ENCODE measurements around the gene ZNF524.
A peak's percentile ranks its signal among the peaks of the same experiment; 100 is the strongest.

The ZNF524 gene

GRCh38 chr19:55624109-55625003, 24.3 kb downstream of the ZNF524 start, which contains the start of gene ZNF784:
Gene ZNF784 (minus strand): TSS chr19:55624566. CDS start chr19:55624561, 5 bp downstream.
- TF ChIP-seq TAF1 (IDR thresholded peaks at IDR 0.05; ENCODE audit: borderline replicate concordance, low read depth, low read length) (peak; percentile 94), POLR2A (IDR thresholded peaks at IDR 0.05; ENCODE audit: low read depth, low read length) (peak; percentile 86), POLR2AphosphoS5 (IDR thresholded peaks at IDR 0.05; ENCODE audit: low read depth, low read length) (peak; percentile 53; the same call in 1 of the 2 replicates)
- FAIRE-seq, result peak; percentile 98
- DNase-seq (ENCODE audit: insufficient read length), result peak; percentile 87

- no peak for FAIRE-seq
- TF ChIP-seq POLR2AphosphoS5 (IDR thresholded peaks at IDR 0.05; ENCODE audit: low read depth, low read length), result no peak
- no peak for TF ChIP-seq TAF1 (IDR thresholded peaks at IDR 0.05; ENCODE audit: borderline replicate concordance, low read depth, low read length)
- TF ChIP-seq POLR2A (IDR thresholded peaks at IDR 0.05; ENCODE audit: low read depth, low read length), result no peak
Observed at GRCh38 chr19:55625004-55625326, 24.9 kb downstream of the ZNF524 start.

GRCh38 chr19:55626350-55626749, 26.3 kb downstream of the ZNF524 start:
- DNase-seq (ENCODE audit: insufficient read length) (no peak), FAIRE-seq (no peak)
- TF ChIP-seq POLR2AphosphoS5 (IDR thresholded peaks at IDR 0.05; ENCODE audit: low read depth, low read length) (no peak), POLR2A (IDR thresholded peaks at IDR 0.05; ENCODE audit: low read depth, low read length) (no peak), TAF1 (IDR thresholded peaks at IDR 0.05; ENCODE audit: borderline replicate concordance, low read depth, low read length) (no peak)

More at GRCh38 chr19:55625004-55625326, 24.9 kb downstream of the ZNF524 start:
- no peak for DNase-seq (ENCODE audit: insufficient read length)

- DNase-seq (ENCODE audit: insufficient read length), result no peak
- peak; percentile 27 for FAIRE-seq
- TF ChIP-seq POLR2AphosphoS5 (IDR thresholded peaks at IDR 0.05; ENCODE audit: low read depth, low read length), result no peak
- no peak for TF ChIP-seq POLR2A (IDR thresholded peaks at IDR 0.05; ENCODE audit: low read depth, low read length)
- TF ChIP-seq TAF1 (IDR thresholded peaks at IDR 0.05; ENCODE audit: borderline replicate concordance, low read depth, low read length), result no peak
Observed at GRCh38 chr19:55632463-55632834, 32.4 kb downstream of the ZNF524 start.

DNA sequence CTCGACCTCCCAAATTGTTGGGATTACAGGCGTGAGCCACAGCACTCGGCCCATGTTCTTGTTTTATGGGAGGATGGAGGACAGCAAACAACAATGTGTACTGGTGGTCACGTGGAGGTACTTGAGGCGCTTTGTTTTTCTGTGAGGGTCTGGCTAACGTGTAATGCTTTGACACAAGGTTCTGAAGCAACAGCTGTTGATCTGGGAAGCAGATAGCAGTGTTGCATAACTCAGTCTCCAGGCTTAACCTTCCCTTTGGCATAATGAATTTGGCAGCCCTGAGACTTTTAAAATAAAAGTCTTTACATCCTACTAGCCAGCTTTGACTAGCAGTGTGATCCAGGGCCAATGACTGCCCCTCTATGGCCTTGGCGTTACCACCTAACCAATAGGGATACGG, 33.8 kb downstream of the ZNF524 start:
- TF ChIP-seq POLR2AphosphoS5 (IDR thresholded peaks at IDR 0.05; ENCODE audit: low read depth, low read length) (no peak), TAF1 (IDR thresholded peaks at IDR 0.05; ENCODE audit: borderline replicate concordance, low read depth, low read length) (no peak), POLR2A (IDR thresholded peaks at IDR 0.05; ENCODE audit: low read depth, low read length) (no peak)
- FAIRE-seq (no peak), DNase-seq (ENCODE audit: insufficient read length) (no peak)

DNA sequence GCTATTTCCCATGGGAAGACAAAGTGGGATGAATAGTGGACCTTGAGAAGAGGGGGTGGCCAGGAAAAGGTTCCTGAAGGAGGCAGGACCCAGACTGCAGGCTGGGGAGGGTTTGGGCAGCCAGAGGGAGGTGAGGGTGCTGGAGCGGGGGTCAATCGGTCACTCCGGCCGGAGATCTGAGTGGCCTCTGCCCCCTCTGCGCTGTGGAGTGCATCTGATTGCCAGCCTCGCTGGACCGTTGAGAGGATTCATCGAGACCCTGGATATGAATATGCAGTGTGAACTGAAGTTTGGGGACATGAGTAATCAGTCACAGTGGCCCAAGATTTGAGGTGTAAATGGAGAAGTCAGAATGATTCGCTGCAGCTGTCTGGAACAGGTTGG, 35.2 kb downstream of the ZNF524 start:
- no peak for FAIRE-seq
- DNase-seq (ENCODE audit: insufficient read length), result no peak
- no peak for TF ChIP-seq TAF1 (IDR thresholded peaks at IDR 0.05; ENCODE audit: borderline replicate concordance, low read depth, low read length)
- no peak for TF ChIP-seq POLR2A (IDR thresholded peaks at IDR 0.05; ENCODE audit: low read depth, low read length)
- TF ChIP-seq POLR2AphosphoS5 (IDR thresholded peaks at IDR 0.05; ENCODE audit: low read depth, low read length), result no peak; the same call in 1 of the 2 replicates

DNA sequence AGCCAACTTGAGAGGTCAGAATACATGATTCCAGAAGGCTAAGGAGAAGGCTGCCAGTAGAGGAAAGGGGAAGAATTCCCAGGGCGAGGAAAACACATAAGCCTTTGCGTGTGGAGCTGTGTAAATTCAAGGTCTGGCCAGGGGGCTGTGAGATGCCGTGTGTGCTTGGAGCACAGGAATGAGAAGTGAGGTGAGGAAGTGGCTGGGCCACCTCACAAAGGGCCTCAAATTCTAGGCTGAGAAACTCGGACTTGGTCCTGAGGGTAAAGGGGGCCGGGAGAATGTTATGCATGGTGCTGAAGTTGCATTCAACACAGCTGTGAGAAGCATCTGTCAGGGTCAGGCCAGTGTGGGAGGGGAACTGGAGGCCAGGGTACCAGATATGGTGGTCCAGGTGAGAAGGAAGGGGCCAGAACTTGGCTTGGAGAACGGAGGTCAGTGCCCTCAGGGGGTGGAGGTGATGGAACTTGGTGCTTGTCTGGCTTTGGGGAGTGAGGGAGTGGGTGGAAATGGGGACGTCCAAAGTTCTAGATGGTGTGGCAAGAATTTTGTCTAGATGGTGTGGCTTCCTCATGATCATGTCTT, 35.9 kb downstream of the ZNF524 start:
- TF ChIP-seq POLR2AphosphoS5 (IDR thresholded peaks at IDR 0.05; ENCODE audit: low read depth, low read length), result no peak; the same call in 1 of the 2 replicates
- TF ChIP-seq TAF1 (IDR thresholded peaks at IDR 0.05; ENCODE audit: borderline replicate concordance, low read depth, low read length), result no peak
- no peak for TF ChIP-seq POLR2A (IDR thresholded peaks at IDR 0.05; ENCODE audit: low read depth, low read length)
- no peak for FAIRE-seq
- DNase-seq (ENCODE audit: insufficient read length), result no peak

DNA sequence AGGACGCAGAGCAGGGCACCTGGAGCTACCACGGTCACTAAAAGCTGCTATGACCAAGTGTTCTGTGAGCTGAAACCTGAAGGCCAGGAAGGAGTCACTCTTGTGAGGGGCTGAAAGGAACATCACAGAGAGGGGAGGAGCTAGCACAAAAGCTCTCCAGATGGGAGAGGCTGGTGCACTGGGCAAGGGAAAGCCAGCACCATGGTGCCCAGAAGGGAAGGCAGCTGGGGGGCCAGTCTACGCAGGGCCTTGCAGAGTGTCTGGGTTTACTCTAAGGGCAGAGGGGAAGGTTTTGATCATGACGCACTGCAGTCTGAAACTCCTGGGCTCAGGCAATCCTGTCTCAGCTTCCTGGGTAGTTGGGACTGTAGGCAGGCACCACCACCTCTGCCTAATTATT, 36.6 kb downstream of the ZNF524 start:
- DNase-seq (ENCODE audit: insufficient read length), result no peak
- TF ChIP-seq POLR2AphosphoS5 (IDR thresholded peaks at IDR 0.05; ENCODE audit: low read depth, low read length), result no peak
- no peak for TF ChIP-seq TAF1 (IDR thresholded peaks at IDR 0.05; ENCODE audit: borderline replicate concordance, low read depth, low read length)
- no peak for TF ChIP-seq POLR2A (IDR thresholded peaks at IDR 0.05; ENCODE audit: low read depth, low read length)
- FAIRE-seq, result no peak

DNA sequence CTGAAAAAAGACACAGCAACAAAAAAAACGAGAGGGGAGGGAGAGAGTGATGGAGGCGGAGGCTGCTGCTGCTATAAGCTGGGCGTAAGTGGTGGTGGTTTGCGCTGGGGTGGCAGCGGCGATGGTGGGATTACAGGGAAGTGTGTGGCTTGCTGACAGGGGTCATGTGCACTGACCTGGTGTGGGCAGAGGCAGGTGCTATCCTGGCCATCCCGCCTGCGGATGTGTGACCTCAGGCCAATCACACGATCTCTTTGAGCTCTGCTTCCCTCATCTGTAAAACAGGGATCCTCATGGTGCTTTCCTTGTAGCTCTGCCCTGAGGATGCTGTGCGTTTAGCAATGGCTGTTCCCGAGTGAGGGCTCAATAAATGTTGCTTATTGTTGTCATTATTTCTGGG, 37.4 kb downstream of the ZNF524 start:
- TF ChIP-seq POLR2A (IDR thresholded peaks at IDR 0.05; ENCODE audit: low read depth, low read length) (no peak; the same call in 1 of the 2 replicates), POLR2AphosphoS5 (IDR thresholded peaks at IDR 0.05; ENCODE audit: low read depth, low read length) (no peak), TAF1 (IDR thresholded peaks at IDR 0.05; ENCODE audit: borderline replicate concordance, low read depth, low read length) (no peak)
- no peak for FAIRE-seq
- no peak for DNase-seq (ENCODE audit: insufficient read length)

GRCh38 chr19:55638864-55639359, 38.8 kb downstream of the ZNF524 start:
- FAIRE-seq (peak; percentile 48), DNase-seq (ENCODE audit: insufficient read length) (no peak)
- TF ChIP-seq POLR2AphosphoS5 (IDR thresholded peaks at IDR 0.05; ENCODE audit: low read depth, low read length) (peak; percentile 38; the same call in 1 of the 2 replicates), TAF1 (IDR thresholded peaks at IDR 0.05; ENCODE audit: borderline replicate concordance, low read depth, low read length) (no peak; the same call in 1 of the 2 replicates), POLR2A (IDR thresholded peaks at IDR 0.05; ENCODE audit: low read depth, low read length) (no peak)

- TF ChIP-seq POLR2AphosphoS5 (IDR thresholded peaks at IDR 0.05; ENCODE audit: low read depth, low read length) (no peak), POLR2A (IDR thresholded peaks at IDR 0.05; ENCODE audit: low read depth, low read length) (peak; percentile 55; the same call in 1 of the 2 replicates), TAF1 (IDR thresholded peaks at IDR 0.05; ENCODE audit: borderline replicate concordance, low read depth, low read length) (no peak)
- DNase-seq (ENCODE audit: insufficient read length), result no peak
Observed at GRCh38 chr19:55640043-55640576, 40.0 kb downstream of the ZNF524 start.

More at GRCh38 chr19:55640043-55640576, 40.0 kb downstream of the ZNF524 start:
- no peak for FAIRE-seq

Measured in GM12892 (cell line).